GM12878 (cell line): Measurements from ENCODE around the gene TAB2. TPM values are rescaled to one million over a fixed set of nuclear protein-coding genes. Genes with fewer than 3 reads are reported as not detected.

ENCODE experiments used
- ATAC-seq: fragments of 200-7000 bp; cut with Tn5 transposase; 3 replicates; pipeline ENCODE4 v1.9.1; 2020; ENCODE audit warnings: mild to moderate bottlenecking, moderate library complexity
- BruUV-seq: library from RNA; stranded (reverse); fragments of 400-500 nt; replicated peaks from 2 replicates; lab custom pipeline; 2021; lab: Mats Ljungman, UMichigan
- CTCF ChIA-PET: fragments of 300-600 bp; sonication (Branson Sonifier 250); formaldehyde crosslinking; extraction: SDS; loops from one replicate; lab custom pipeline; 2021; ENCODE audit warnings: inconsistent platforms; lab: Yijun Ruan, JAX
- POLR2A ChIA-PET: fragments of 350-600 bp; formaldehyde crosslinking; extraction: SDS; loops from one replicate; lab custom pipeline; 2021; ENCODE audit warnings: inconsistent platforms; lab: Charles Lee
- RAD21 ChIA-PET: fragments of 300-600 bp; sonication (Branson Sonifier 250); formaldehyde crosslinking; loops from one replicate; lab custom pipeline; 2023; ENCODE audit warnings: antibody characterized with exemption; ENCODE audit not compliant: unreplicated experiment; lab: Charles Lee
- SMC1A ChIA-PET: fragments of 300-600 bp; sonication (Branson Sonifier 250); formaldehyde crosslinking; loops from one replicate; lab custom pipeline; 2023; ENCODE audit not compliant: unreplicated experiment, uncharacterized antibody; lab: Charles Lee
- DNase-seq: peaks from one replicate; pipeline ENCODE4 v3.0.0-alpha.2; 2011; ENCODE audit warnings: low read depth, low spot score
- FAIRE-seq: peaks from 3 replicates; lab custom pipeline; 2011; peaks lifted over from hg19 to GRCh38; lab: Jason Lieb, UNC
- H2AFZ ChIP-seq: 2 replicates; pipeline ENCODE4 v1.6.0; 2011; ENCODE audit warnings: low read depth, low read length, control low read depth; ENCODE audit not compliant: control insufficient read depth
- H3K27ac ChIP-seq: 2 replicates; pipeline ENCODE4 v1.5.1; 2011; ENCODE audit warnings: control low read depth; ENCODE audit not compliant: control insufficient read depth, insufficient read depth
- H3K27me3 ChIP-seq, 2 experiments: replicated peaks in 1 of 2; 2 replicates each; pipeline versions ENCODE4 v1.6.0 to v1.6.1; 2011; ENCODE audit warnings: low read length in 1 of 2; ENCODE audit not compliant: control insufficient read depth in 2 of 2, insufficient read depth in 2 of 2
- H3K36me3 ChIP-seq, 2 experiments: 2 replicates each; pipeline ENCODE4 v1.5.1; 2011; ENCODE audit warnings: low read length in 1 of 2; ENCODE audit not compliant: control insufficient read depth in 2 of 2, insufficient read depth in 2 of 2
- H3K4me1 ChIP-seq: 2 replicates; pipeline ENCODE4 v1.6.1; 2011; ENCODE audit warnings: mild to moderate bottlenecking, low read length, moderate library complexity, mixed read lengths; ENCODE audit not compliant: control insufficient read depth, insufficient read depth
- H3K4me2 ChIP-seq: 2 replicates; pipeline ENCODE4 v1.6.0; 2011; ENCODE audit warnings: control low read depth; ENCODE audit not compliant: control insufficient read depth, insufficient read depth
- H3K4me3 ChIP-seq: fragments of 200-600 bp; sonication (generic); 2 replicates; pipeline ENCODE4 v1.5.1; 2016
- H3K79me2 ChIP-seq: 2 replicates; pipeline ENCODE4 v1.6.0; 2011; ENCODE audit warnings: low read length; ENCODE audit not compliant: control insufficient read depth, insufficient read depth
- H3K9ac ChIP-seq: 2 replicates; pipeline ENCODE4 v1.8.0; 2011; ENCODE audit warnings: low read length, control low read depth, mixed read lengths; ENCODE audit not compliant: control insufficient read depth, insufficient read depth
- H3K9me3 ChIP-seq: replicated peaks from 3 replicates; pipeline ENCODE4 v1.5.1; 2011; ENCODE audit warnings: mild to moderate bottlenecking, low read length; ENCODE audit not compliant: control insufficient read depth, insufficient read depth
- H4K20me1 ChIP-seq: 2 replicates; pipeline ENCODE4 v1.6.0; 2011; ENCODE audit not compliant: control insufficient read depth, insufficient read depth
- WGBS: methylation state at CpG from one replicate; pipeline ENCODE4 v1.1.6; 2016; ENCODE audit warnings: low lambda C conversion rate; ENCODE audit not compliant: insufficient replicate concordance, insufficient coverage; ENCODE audit errors: missing lambda C conversion rate; 5-methylcytosine and 5-hydroxymethylcytosine counted together
- in situ Hi-C: fragments of 300-500 bp; cut with MboI; formaldehyde crosslinking; loops from 9 replicates; pipeline ENCODE4 v1.14.3; 2018; ENCODE audit warnings: mixed read lengths
- intact Hi-C: fragments of 100-400 bp; cut with micrococcal nuclease; formaldehyde crosslinking; loops from one replicate; pipeline ENCODE4 v1.14.2; 2022; ENCODE audit not compliant: unreplicated experiment
- polyA plus RNA-seq, 11 experiments: library from polyadenylated mRNA; depleted of rRNA in 4 of 11; unstranded in 6 of 11; stranded (reverse) in 5 of 11; fragments of >200 nt; fragmentation: Nextera tagmentation in 4 of 11; fragmentation: Illumina TruSeq in 1 of 11; extraction: Ambion mirVana in 4 of 11; extraction: Trizol in 1 of 11; gene quantifications; 1 replicate in 1 of 11; 2 replicates in 10 of 11; pipeline versions ENCODE4 v1.2.1 to v1.2.3, GENCODE V29; 2011 to 2016; ENCODE audit warnings: inconsistent platforms in 2 of 11, missing spikeins in 2 of 11, low read depth in 1 of 11
- total RNA-seq, 4 experiments: library from RNA; depleted of rRNA in 3 of 4; stranded (reverse); fragments of >200 nt in 3 of 4; fragmentation: Illumina TruSeq in 1 of 4; extraction: Trizol in 1 of 4; gene quantifications; 2 replicates each; pipeline versions ENCODE4 v1.2.1 to v1.2.3, GENCODE V29; 2013 to 2021
- TF ChIP-seq, protein P1 (sequence below): fragments of 150-350 bp; IDR thresholded peaks from 2 replicates; pipeline ENCODE4 v1.6.1; 2016; ENCODE audit warnings: low read depth, low read length

The TAB2 gene
- total and polyA plus RNA-seq, 10 of the 15 experiments (the other 5 are each of a cell fraction or from before 2014, with no cell fraction given): 8.9 to 66.3 (median 23.0) TPM

DNA sequence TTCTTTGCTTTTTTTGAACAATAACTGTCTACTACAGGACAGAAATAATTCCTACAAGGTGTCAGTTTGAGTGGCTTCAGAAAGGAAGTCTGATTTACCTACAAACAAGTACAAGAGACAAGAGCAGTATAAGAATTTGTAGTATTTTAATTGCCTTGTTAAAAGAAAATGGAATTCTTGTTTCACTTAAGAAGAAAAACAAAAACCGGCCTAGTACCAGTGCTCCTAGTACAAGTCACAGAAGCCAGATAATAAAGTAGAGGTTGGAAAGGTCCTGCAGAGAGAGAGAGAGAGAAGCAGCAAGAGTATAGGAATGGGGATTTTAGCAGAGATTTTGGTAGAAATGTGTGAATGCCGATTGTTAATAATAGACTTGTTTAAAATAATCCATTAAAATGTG lies 6.4 kb downstream of the TAB2 start:
- POLR2A ChIA-PET: interaction anchor here (1.1 to 2.6 kb wide), 4 partner anchors 10 to 291 kb away, joined by 3 to 9 read pairs (median 4); no protein-coding TSS in a partner anchor
- SMC1A ChIA-PET: interaction anchor here (1.0 to 10.6 kb wide), 12 partner anchors 14 to 295 kb away, joined by 3 to 199 read pairs (median 6); no protein-coding TSS in a partner anchor
- Histone ChIP-seq H3K4me2 (peak overlapping the region; percentile 6), H3K36me3 (peaks cover 0 to 5% of the 10 kb centered on the region in 2 experiments; a peak in 1 of 4 replicates), H3K9ac (peak overlapping the region; percentile 26; the same call in 1 of the 2 replicates), H4K20me1 (0 out of 2 replicates have a peak, but pooled peaks cover 5% of the 10 kb centered on the region), H3K9me3 (no peaks in the 10 kb centered on the region), H3K79me2 (peaks cover 98% of the 10 kb centered on the region), H3K27ac (0 out of 2 replicates have a peak overlapping the region, but pooled peaks have one; percentile 7), H3K27me3 (no peaks in the 10 kb centered on the region), H3K4me3 (peak overlapping the region; percentile 36; the same call in 1 of the 2 replicates), H3K4me1 (peaks cover 7% of the 10 kb centered on the region), H2AFZ (no peak overlapping the region)
- intact Hi-C loops (loop anchor here (2.0 to 5.0 kb wide), 3 partner anchors 13 to 108 kb away; no protein-coding TSS in a partner anchor), in situ Hi-C loops (no loop called here)
- no TSS peak for BruUV-seq
- no peak for DNase-seq
- WGBS: 79% methylated on average over 2 of the region's 2 CpGs
- TF ChIP-seq, protein P1, sequence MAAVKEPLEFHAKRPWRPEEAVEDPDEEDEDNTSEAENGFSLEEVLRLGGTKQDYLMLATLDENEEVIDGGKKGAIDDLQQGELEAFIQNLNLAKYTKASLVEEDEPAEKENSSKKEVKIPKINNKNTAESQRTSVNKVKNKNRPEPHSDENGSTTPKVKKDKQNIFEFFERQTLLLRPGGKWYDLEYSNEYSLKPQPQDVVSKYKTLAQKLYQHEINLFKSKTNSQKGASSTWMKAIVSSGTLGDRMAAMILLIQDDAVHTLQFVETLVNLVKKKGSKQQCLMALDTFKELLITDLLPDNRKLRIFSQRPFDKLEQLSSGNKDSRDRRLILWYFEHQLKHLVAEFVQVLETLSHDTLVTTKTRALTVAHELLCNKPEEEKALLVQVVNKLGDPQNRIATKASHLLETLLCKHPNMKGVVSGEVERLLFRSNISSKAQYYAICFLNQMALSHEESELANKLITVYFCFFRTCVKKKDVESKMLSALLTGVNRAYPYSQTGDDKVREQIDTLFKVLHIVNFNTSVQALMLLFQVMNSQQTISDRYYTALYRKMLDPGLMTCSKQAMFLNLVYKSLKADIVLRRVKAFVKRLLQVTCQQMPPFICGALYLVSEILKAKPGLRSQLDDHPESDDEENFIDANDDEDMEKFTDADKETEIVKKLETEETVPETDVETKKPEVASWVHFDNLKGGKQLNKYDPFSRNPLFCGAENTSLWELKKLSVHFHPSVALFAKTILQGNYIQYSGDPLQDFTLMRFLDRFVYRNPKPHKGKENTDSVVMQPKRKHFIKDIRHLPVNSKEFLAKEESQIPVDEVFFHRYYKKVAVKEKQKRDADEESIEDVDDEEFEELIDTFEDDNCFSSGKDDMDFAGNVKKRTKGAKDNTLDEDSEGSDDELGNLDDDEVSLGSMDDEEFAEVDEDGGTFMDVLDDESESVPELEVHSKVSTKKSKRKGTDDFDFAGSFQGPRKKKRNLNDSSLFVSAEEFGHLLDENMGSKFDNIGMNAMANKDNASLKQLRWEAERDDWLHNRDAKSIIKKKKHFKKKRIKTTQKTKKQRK: no peak
- RAD21 ChIA-PET: interaction anchor here (1.0 to 6.2 kb wide), 8 partner anchors 9 to 300 kb away, joined by 3 to 74 read pairs (median 4); no protein-coding TSS in a partner anchor
- ATAC-seq: peak; percentile 7; the same call in 1 of the 3 replicates
- CTCF ChIA-PET: interaction anchor here (1.2 to 7.2 kb wide), 6 partner anchors 11 to 293 kb away, joined by 3 to 56 read pairs (median 8); no protein-coding TSS in a partner anchor
- no peak for FAIRE-seq
